ENCODE results near the gene PPM1B. TPM values are rescaled to one million over a fixed set of nuclear protein-coding genes. Genes with fewer than 3 reads are reported as not detected.

Gene PPM1B
- total RNA-seq, 4 donors from 2014 or later, result 73.5 to 124 (median 101) TPM

GRCh38 chr2:44150473-44150872 is 18.2 kb upstream of the PPM1B start:
- no peak for TF ChIP-seq POLR2A (IDR thresholded peaks at IDR 0.05)
- TF ChIP-seq CTCF (IDR thresholded peaks at IDR 0.05 in 4 of 5, conservative IDR thresholded peaks at IDR 0.05 in 1 of 5), result no peak
- Histone ChIP-seq H3K36me3 (no peaks in the 10 kb centered on the region), H3K4me1 (peaks cover 1 to 4% of the 10 kb centered on the region in 2 donors), H3K27ac (no peak overlapping the region), H3K9me3 (no peaks in the 10 kb centered on the region), H3K27me3 (no peaks in the 10 kb centered on the region), H3K4me3 (no peak overlapping the region)
- DNase-seq, result no peak
- in situ Hi-C loops (cut with MboI; ENCODE audit: low sequenced_read_pairs in 4 of 4) (no loop called here), intact Hi-C loops (cut with DNase I; ENCODE audit: low total_unique reads) (no loop called here)
- no peak for ATAC-seq

- Histone ChIP-seq H3K27me3 (no peaks in the 10 kb centered on the region), H3K4me3 (no peak overlapping the region), H3K27ac (no peak overlapping the region), H3K36me3 (no peaks in the 10 kb centered on the region), H3K9me3 (no peaks in the 10 kb centered on the region), H3K4me1 (peaks cover 13 to 14% of the 10 kb centered on the region in 2 donors)
- TF ChIP-seq POLR2A (IDR thresholded peaks at IDR 0.05) (no peak), CTCF (IDR thresholded peaks at IDR 0.05 in 4 of 5, conservative IDR thresholded peaks at IDR 0.05 in 1 of 5) (no peak)
- intact Hi-C loops (cut with DNase I; ENCODE audit: low total_unique reads), result no loop called here
- in situ Hi-C loops (cut with MboI; ENCODE audit: low sequenced_read_pairs in 4 of 4), result no loop called here
- DNase-seq (no peak), ATAC-seq (no peak)
Observed at GRCh38 chr2:44152865-44153669, 15.6 kb upstream of the PPM1B start.

- peaks cover 13 to 14% of the 10 kb centered on the region in 2 donors for H3K4me1 ChIP-seq
- H3K4me3 ChIP-seq, result no peak overlapping the region
- in situ Hi-C loops (cut with MboI; ENCODE audit: low sequenced_read_pairs in 4 of 4) (no loop called here), intact Hi-C loops (cut with DNase I; ENCODE audit: low total_unique reads) (no loop called here)
- ATAC-seq (peak; percentile 99 to 100), DNase-seq (no peak)
- no peak for TF ChIP-seq CTCF (IDR thresholded peaks at IDR 0.05 in 4 of 5, conservative IDR thresholded peaks at IDR 0.05 in 1 of 5)
- no peak for TF ChIP-seq POLR2A (IDR thresholded peaks at IDR 0.05)
- H3K27ac ChIP-seq, result peak overlapping the region; percentile 74 to 85 (median 77)
- H3K36me3 ChIP-seq, result no peaks in the 10 kb centered on the region
- no peaks in the 10 kb centered on the region for H3K27me3 ChIP-seq
- H3K9me3 ChIP-seq, result no peaks in the 10 kb centered on the region
Observed at GRCh38 chr2:44155666-44156446, 12.8 kb upstream of the PPM1B start.

GRCh38 chr2:44163777-44164176 is 4.9 kb upstream of the PPM1B start:
- intact Hi-C loops (cut with DNase I; ENCODE audit: low total_unique reads), result no loop called here
- Histone ChIP-seq H3K27me3 (no peaks in the 10 kb centered on the region), H3K36me3 (no peaks in the 10 kb centered on the region), H3K27ac (no peak overlapping the region), H3K4me3 (no peak overlapping the region), H3K4me1 (peaks cover 3 to 4% of the 10 kb centered on the region in 2 donors), H3K9me3 (no peaks in the 10 kb centered on the region)
- no peak for TF ChIP-seq POLR2A (IDR thresholded peaks at IDR 0.05)
- TF ChIP-seq CTCF (IDR thresholded peaks at IDR 0.05 in 4 of 5, conservative IDR thresholded peaks at IDR 0.05 in 1 of 5), result no peak
- no peak for ATAC-seq
- in situ Hi-C loops (cut with MboI; ENCODE audit: low sequenced_read_pairs in 4 of 4), result no loop called here
- DNase-seq, result no peak

Measured in gastrocnemius medialis (tissue), 4 donors.